Loucy (cell line): ENCODE measurements around the gene ANO1.

ENCODE experiments used
- CTCF ChIP-seq: fragments of 200-600 bp; sonication (generic); conservative IDR thresholded peaks from 2 replicates; pipeline ENCODE4 v1.5.1; 2014; ENCODE audit warnings: mild to moderate bottlenecking, antibody characterized with exemption, low read length
- EZH2phosphoT487 ChIP-seq: fragments of 200-600 bp; IDR thresholded peaks from 2 replicates; pipeline ENCODE4 v1.6.1; 2018; ENCODE audit warnings: antibody characterized with exemption, mild to moderate bottlenecking, moderate library complexity, borderline replicate concordance

- no peak for TF ChIP-seq CTCF
- TF ChIP-seq EZH2phosphoT487, result no peak
Measured at GRCh38 chr11:70117567-70118145, 39.5 kb downstream of the ANO1 start.
